Activated naive CD8-positive, alpha-beta T cell treated with anti-CD3 and anti-CD28 coated beads, Interleukin-2, amount 10 ng/mL, durations not matched to agents 7 days and 5 days (primary cell): ENCODE results near the gene DAP3. TPM values are rescaled to one million over a fixed set of nuclear protein-coding genes. Genes with fewer than 3 reads are reported as not detected.

Source experiments
- total RNA-seq, 2 experiments: library from RNA; stranded (reverse); gene quantifications; one replicate each; pipeline ENCODE4 v1.2.3, GENCODE V29; 2021

The DAP3 gene
- total RNA-seq, 2 experiments from 2014 or later: 119 to 128 TPM

Other genes with a start within 250 kb of the DAP3 start
- gene ASH1L, start 126.3 kb upstream of the DAP3 start, total RNA-seq: 10 to 100 TPM; 57.8 to 62.3 TPM
- gene MSTO1, start 78.9 kb upstream of the DAP3 start, total RNA-seq: 10 to 100 TPM; 69.0 to 74.5 TPM
- 10 to 100 TPM; 82.1 to 93.4 TPM for gene YY1AP1, start 317 bp upstream of the DAP3 start, total RNA-seq
- 10 to 100 TPM; 92.4 to 94.4 TPM for gene GON4L, start 168.1 kb downstream of the DAP3 start, total RNA-seq
- 10 to 100 TPM; 13.6 to 15.1 TPM for gene SYT11, start 170.5 kb downstream of the DAP3 start, total RNA-seq
- gene RIT1, start 222.3 kb downstream of the DAP3 start, total RNA-seq: 10 to 100 TPM; 31.3 to 32.8 TPM
- gene KHDC4, start 245.3 kb downstream of the DAP3 start, total RNA-seq: 10 to 100 TPM; 91.6 to 94.5 TPM